ENCODE data around the gene CRYGD.

The CRYGD gene

GRCh38 chr2:208090420-208090819 is 33.9 kb downstream of the CRYGD start:
- no peak for DNase-seq
- no peaks in the 10 kb centered on the region for H3K9me2 ChIP-seq (replicated peaks; ENCODE audit: insufficient read depth, low read length)
- no peak overlapping the region for H3K4me2 ChIP-seq (ENCODE audit: low read depth, low read length)
- no peaks in the 10 kb centered on the region for H3F3A ChIP-seq (ENCODE audit: insufficient read depth, low read length)
- no peaks in the 10 kb centered on the region for H4K20me1 ChIP-seq (ENCODE audit: insufficient read depth, low read length)
- no peak overlapping the region for H3K27ac ChIP-seq (ENCODE audit: low read length)
- H3K36me3 ChIP-seq (replicated peaks; ENCODE audit: insufficient read depth, low read length) = no peaks in the 10 kb centered on the region
- no peaks in the 10 kb centered on the region for H3K9me3 ChIP-seq (replicated peaks; ENCODE audit: insufficient read depth, low read length)
- H3K4me3 ChIP-seq (ENCODE audit: low read length) = no peak overlapping the region
- H3K9ac ChIP-seq (ENCODE audit: low read length) = no peak overlapping the region
- no peaks in the 10 kb centered on the region for H3K79me2 ChIP-seq (ENCODE audit: low read length)
- H3K4me1 ChIP-seq (ENCODE audit: low read length) = no peaks in the 10 kb centered on the region
- no peak overlapping the region for H2AFZ ChIP-seq (ENCODE audit: low read length)
- H3K27me3 ChIP-seq (replicated peaks; ENCODE audit: insufficient read depth, low read length) = no peaks in the 10 kb centered on the region
- no peak for TF ChIP-seq EZH2phosphoT487 (IDR thresholded peaks at IDR 0.05; ENCODE audit: low read length)
- TF ChIP-seq EZH2 (optimal IDR thresholded peaks at IDR 0.05; ENCODE audit: low read depth, low read length) = no peak
- no peak for TF ChIP-seq CTCF (IDR thresholded peaks at IDR 0.05; ENCODE audit: low read length)

- no peak overlapping the region for H3K9ac ChIP-seq (ENCODE audit: low read length)
- no peak overlapping the region for H3K4me2 ChIP-seq (ENCODE audit: low read depth, low read length)
- no peaks in the 10 kb centered on the region for H3K79me2 ChIP-seq (ENCODE audit: low read length)
Measured at GRCh38 chr2:208086029-208086428, 38.3 kb downstream of the CRYGD start.

GRCh38 chr2:208083807-208084206 is 40.5 kb downstream of the CRYGD start:
- Histone ChIP-seq H3K4me1 (ENCODE audit: low read length) (no peaks in the 10 kb centered on the region), H3K4me2 (ENCODE audit: low read depth, low read length) (no peak overlapping the region), H3K36me3 (replicated peaks; ENCODE audit: insufficient read depth, low read length) (no peaks in the 10 kb centered on the region), H2AFZ (ENCODE audit: low read length) (no peak overlapping the region), H4K20me1 (ENCODE audit: insufficient read depth, low read length) (no peaks in the 10 kb centered on the region), H3K79me2 (ENCODE audit: low read length) (no peaks in the 10 kb centered on the region), H3K9me3 (replicated peaks; ENCODE audit: insufficient read depth, low read length) (no peaks in the 10 kb centered on the region), H3K27me3 (replicated peaks; ENCODE audit: insufficient read depth, low read length) (no peaks in the 10 kb centered on the region), H3K27ac (ENCODE audit: low read length) (no peak overlapping the region), H3F3A (ENCODE audit: insufficient read depth, low read length) (no peaks in the 10 kb centered on the region), H3K9me2 (replicated peaks; ENCODE audit: insufficient read depth, low read length) (no peaks in the 10 kb centered on the region), H3K9ac (ENCODE audit: low read length) (no peak overlapping the region), H3K4me3 (ENCODE audit: low read length) (no peak overlapping the region)
- no peak for DNase-seq
- TF ChIP-seq CTCF (IDR thresholded peaks at IDR 0.05; ENCODE audit: low read length) = no peak
- no peak for TF ChIP-seq EZH2 (optimal IDR thresholded peaks at IDR 0.05; ENCODE audit: low read depth, low read length)
- TF ChIP-seq EZH2phosphoT487 (IDR thresholded peaks at IDR 0.05; ENCODE audit: low read length) = no peak

More at GRCh38 chr2:208086029-208086428, 38.3 kb downstream of the CRYGD start:
- Histone ChIP-seq H3K9me3 (replicated peaks; ENCODE audit: insufficient read depth, low read length) (no peaks in the 10 kb centered on the region), H3K27me3 (replicated peaks; ENCODE audit: insufficient read depth, low read length) (no peaks in the 10 kb centered on the region), H3K36me3 (replicated peaks; ENCODE audit: insufficient read depth, low read length) (no peaks in the 10 kb centered on the region), H4K20me1 (ENCODE audit: insufficient read depth, low read length) (no peaks in the 10 kb centered on the region), H3K4me3 (ENCODE audit: low read length) (no peak overlapping the region), H3K27ac (ENCODE audit: low read length) (no peak overlapping the region), H3K9me2 (replicated peaks; ENCODE audit: insufficient read depth, low read length) (no peaks in the 10 kb centered on the region), H3K4me1 (ENCODE audit: low read length) (no peaks in the 10 kb centered on the region), H2AFZ (ENCODE audit: low read length) (no peak overlapping the region), H3F3A (ENCODE audit: insufficient read depth, low read length) (no peaks in the 10 kb centered on the region)
- DNase-seq = no peak
- no peak for TF ChIP-seq EZH2 (optimal IDR thresholded peaks at IDR 0.05; ENCODE audit: low read depth, low read length)
- no peak for TF ChIP-seq CTCF (IDR thresholded peaks at IDR 0.05; ENCODE audit: low read length)
- no peak for TF ChIP-seq EZH2phosphoT487 (IDR thresholded peaks at IDR 0.05; ENCODE audit: low read length)
